Breast epithelium (tissue), 4 donors: Measurements from ENCODE around the gene DOK5. TPM values are rescaled to one million over a fixed set of nuclear protein-coding genes. Genes with fewer than 3 reads are reported as not detected.

Source experiments
- DNase-seq, 2 donors: peaks; one replicate each; pipeline ENCODE4 v3.0.0-alpha.2; 2019; ENCODE audit warnings: low spot score in 2 of 2
- H3K27ac ChIP-seq, 2 donors: fragments of 200-600 bp; sonication (generic) in 1 of 2; one replicate each; pipeline ENCODE4 v1.5.1; 2016 to 2019; ENCODE audit warnings: mild to moderate bottlenecking in 1 of 2
- H3K27me3 ChIP-seq, 2 donors: fragments of 200-600 bp; sonication (generic) in 1 of 2; one replicate each; pipeline versions ENCODE4 v1.5.1 to v1.6.0; 2017 to 2019; ENCODE audit warnings: control low read depth in 1 of 2, mild to moderate bottlenecking in 1 of 2
- H3K36me3 ChIP-seq: fragments of 200-600 bp; one replicate; pipeline ENCODE4 v1.5.1; 2019
- H3K4me1 ChIP-seq, 2 donors: fragments of 200-600 bp; sonication (generic); one replicate each; pipeline ENCODE4 v1.5.1; 2016 to 2019; ENCODE audit warnings: control low read depth in 1 of 2
- H3K4me3 ChIP-seq, 3 donors: fragments of 200-600 bp; sonication (generic); 1 replicate in 2 of 3; 2 replicates in 1 of 3; pipeline ENCODE4 v1.5.1; 2016 to 2019; ENCODE audit warnings: mild to moderate bottlenecking in 3 of 3, moderate library complexity in 2 of 3
- H3K9me3 ChIP-seq, 2 donors: fragments of 200-600 bp; sonication (generic) in 1 of 2; one replicate each; pipeline ENCODE4 v1.5.1; 2016 to 2019; ENCODE audit warnings: control low read depth in 1 of 2
- CTCF ChIP-seq, 3 donors: fragments of 450-650 bp; IDR thresholded peaks; one replicate each; pipeline ENCODE4 v1.5.1; 2016 to 2017; ENCODE audit warnings: antibody characterized with exemption in 3 of 3, mild to moderate bottlenecking in 3 of 3, moderate library complexity in 3 of 3
- POLR2A ChIP-seq: fragments of 450-650 bp; IDR thresholded peaks from one replicate; pipeline ENCODE4 v1.6.1; 2016; ENCODE audit warnings: antibody characterized with exemption, mild to moderate bottlenecking, moderate library complexity
- POLR2AphosphoS5 ChIP-seq, 3 donors: sonication (generic); formaldehyde crosslinking; IDR thresholded peaks; one replicate each; pipeline ENCODE4 v1.6.1; 2017; ENCODE audit warnings: antibody characterized with exemption in 3 of 3
- intact Hi-C: fragments of 100-400 bp; cut with DNase I; formaldehyde crosslinking; loops from one replicate; pipeline ENCODE4 v1.15.1; 2023; ENCODE audit warnings: low total_unique reads
- total RNA-seq, 3 donors: library from RNA; depleted of rRNA; stranded (reverse); fragments of >200 nt; gene quantifications; one replicate each; pipeline ENCODE4 v1.1.0, GENCODE V29; 2016

DOK5 gene
- total RNA-seq, 3 donors from 2014 or later: 2.0 to 4.0 (median 3.4) TPM

- intact Hi-C loops: no loop called here
- Histone ChIP-seq H3K9me3 (no peaks in the 10 kb centered on the region), H3K27ac (no peak overlapping the region), H3K27me3 (no peaks in the 10 kb centered on the region), H3K4me1 (no peaks in the 10 kb centered on the region), H3K36me3 (no peaks in the 10 kb centered on the region), H3K4me3 (no peak overlapping the region)
- no peak for TF ChIP-seq POLR2AphosphoS5 (IDR thresholded peaks at IDR 0.05)
- TF ChIP-seq POLR2A: no peak
- TF ChIP-seq CTCF (IDR thresholded peaks at IDR 0.05): no peak
- no peak for DNase-seq
Measured at GRCh38 chr20:54577637-54578036, 102.2 kb downstream of the DOK5 start.

GRCh38 chr20:54585217-54585616 lies 109.8 kb downstream of the DOK5 start:
- Histone ChIP-seq H3K4me3 (no peak overlapping the region), H3K27me3 (no peaks in the 10 kb centered on the region), H3K4me1 (no peaks in the 10 kb centered on the region), H3K27ac (no peak overlapping the region), H3K36me3 (no peaks in the 10 kb centered on the region), H3K9me3 (no peaks in the 10 kb centered on the region)
- intact Hi-C loops: no loop called here
- DNase-seq: no peak
- no peak for TF ChIP-seq POLR2A
- no peak for TF ChIP-seq POLR2AphosphoS5 (IDR thresholded peaks at IDR 0.05)
- TF ChIP-seq CTCF (IDR thresholded peaks at IDR 0.05): no peak

- no peaks in the 10 kb centered on the region for H3K4me1 ChIP-seq
- intact Hi-C loops: no loop called here
- no peaks in the 10 kb centered on the region for H3K36me3 ChIP-seq
- H3K4me3 ChIP-seq: no peak overlapping the region
- H3K27me3 ChIP-seq: no peaks in the 10 kb centered on the region
- no peaks in the 10 kb centered on the region for H3K9me3 ChIP-seq
- TF ChIP-seq CTCF (IDR thresholded peaks at IDR 0.05) (no peak), POLR2AphosphoS5 (IDR thresholded peaks at IDR 0.05) (no peak), POLR2A (no peak)
- no peak for DNase-seq
- no peak overlapping the region for H3K27ac ChIP-seq
Measured at GRCh38 chr20:54587408-54587807, 112.0 kb downstream of the DOK5 start.

GRCh38 chr20:54589402-54590030 lies 114.1 kb downstream of the DOK5 start:
- no peaks in the 10 kb centered on the region for H3K9me3 ChIP-seq

More at GRCh38 chr20:54589402-54590030, 114.1 kb downstream of the DOK5 start:
- DNase-seq: no peak
- Histone ChIP-seq H3K4me3 (no peak overlapping the region), H3K4me1 (no peaks in the 10 kb centered on the region), H3K27me3 (no peaks in the 10 kb centered on the region), H3K36me3 (no peaks in the 10 kb centered on the region), H3K27ac (no peak overlapping the region)
- intact Hi-C loops: no loop called here
- no peak for TF ChIP-seq POLR2A
- no peak for TF ChIP-seq CTCF (IDR thresholded peaks at IDR 0.05)
- no peak for TF ChIP-seq POLR2AphosphoS5 (IDR thresholded peaks at IDR 0.05)
